Erythroblast (primary cell): ENCODE results near the gene NEMP1.

Experiments
- GATA1 ChIP-seq: IDR thresholded peaks from 2 replicates; pipeline ENCODE4 v1.6.1; 2011; ENCODE audit warnings: low read depth, mild to moderate bottlenecking, control low read depth, low read length, moderate library complexity
- POLR2A ChIP-seq: IDR thresholded peaks from 2 replicates; pipeline ENCODE4 v1.6.1; 2011; ENCODE audit warnings: mild to moderate bottlenecking, low read length

DNA sequence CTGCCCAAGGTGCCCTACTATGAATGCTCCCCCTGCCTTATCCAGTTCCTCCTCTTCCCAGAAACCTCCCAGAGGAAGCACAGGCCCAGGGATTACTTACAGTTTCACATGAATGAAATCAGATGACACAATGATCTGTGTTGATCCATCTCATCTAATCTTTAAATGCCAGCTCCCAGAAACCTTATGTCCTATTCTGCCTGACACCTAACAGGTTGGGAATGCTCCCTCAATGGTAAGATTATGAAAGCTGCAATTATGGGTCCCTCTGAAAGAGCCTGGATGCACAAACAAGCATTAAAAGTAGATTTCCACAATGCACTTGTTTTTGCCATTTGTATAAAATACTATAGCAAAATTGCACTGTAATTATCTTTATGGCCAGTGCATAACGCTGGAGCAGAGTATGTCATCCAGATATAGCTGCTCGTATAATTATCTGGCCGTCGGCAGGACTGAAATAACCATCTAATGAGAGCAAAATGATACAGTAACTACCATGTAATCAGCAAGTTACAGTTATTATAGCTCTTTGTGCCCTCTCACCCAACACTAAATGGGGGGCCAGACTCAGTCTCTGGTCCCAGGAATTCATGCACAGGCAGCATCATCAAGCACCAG lies 67.9 kb downstream of the NEMP1 start:
- TF ChIP-seq POLR2A = no peak
- TF ChIP-seq GATA1 = no peak
